ENCODE results near the gene HSPA6. TPM values are rescaled to one million over a fixed set of nuclear protein-coding genes. Genes with fewer than 3 reads are reported as not detected.
"Not testable (repeated sequence)": the region's sequence is repeated elsewhere in the genome, so short reads cannot be mapped to it uniquely, and the experiment has no call there.

HSPA6 gene
- total and polyA plus RNA-seq, 5 donors from 2014 or later, result not detected

DNA sequence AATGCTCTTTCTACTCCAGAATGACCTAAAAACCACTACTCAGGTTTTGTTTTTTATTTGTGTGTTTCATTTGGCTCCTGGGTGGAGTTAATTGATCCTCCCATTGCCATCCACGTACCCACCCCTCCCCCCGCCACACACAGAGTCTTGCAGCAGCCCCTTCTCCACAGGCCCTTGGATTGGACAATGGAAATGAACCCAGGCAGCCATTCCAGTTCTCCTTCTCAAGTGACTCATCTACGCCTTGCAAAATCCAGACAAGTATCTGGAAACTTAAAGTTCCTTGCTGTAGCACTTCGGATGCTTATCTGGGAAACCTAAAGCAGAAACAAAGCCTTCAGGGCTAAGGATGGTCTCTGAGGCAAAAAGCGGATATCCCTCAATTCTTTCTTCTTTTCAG, 26.6 kb downstream of the HSPA6 start:
- DNase-seq; H3K4me1 ChIP-seq (ENCODE audit: control insufficient read depth, insufficient read depth, low read length, poor library complexity, severe bottlenecking); ATAC-seq (ENCODE audit: low read depth in 2 of 2); H3K27ac Mint-ChIP-seq; H3K27me3 ChIP-seq (ENCODE audit: control insufficient read depth, insufficient read depth, low read length); H3K36me3 ChIP-seq (ENCODE audit: control insufficient read depth, insufficient read depth, low read length); H3K4me3 Mint-ChIP-seq; H3K4me3 ChIP-seq (ENCODE audit: low read depth, low read length); H3K9me3 Mint-ChIP-seq; H3K27ac ChIP-seq (ENCODE audit: insufficient read depth, low read length, poor library complexity, severe bottlenecking); H3K4me1 Mint-ChIP-seq; H3K9me3 ChIP-seq (ENCODE audit: control insufficient read depth in 2 of 2, low read length in 2 of 2); H3K27me3 Mint-ChIP-seq; H3K36me3 Mint-ChIP-seq: not testable (repeated sequence)

DNA sequence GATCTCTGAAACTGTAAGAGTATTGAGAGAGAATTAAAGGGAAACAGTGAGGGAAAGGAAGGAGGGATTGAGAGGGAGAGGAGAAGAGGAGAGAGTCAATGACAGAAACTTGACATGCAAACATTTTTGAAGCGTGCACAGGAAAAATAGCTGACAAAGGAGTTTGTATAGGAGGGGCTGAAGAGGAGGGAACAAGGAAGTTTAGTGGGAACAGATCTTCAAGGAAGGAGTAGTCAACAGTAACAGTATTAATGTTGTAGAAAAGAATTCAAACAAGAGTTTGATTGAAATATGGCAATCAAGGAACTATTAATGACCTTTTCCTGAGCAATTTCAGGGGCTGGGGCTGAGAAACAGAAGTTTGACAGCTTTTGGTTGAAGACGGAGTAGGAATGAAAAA, 29.3 kb downstream of the HSPA6 start:
- H3K27me3 Mint-ChIP-seq; H3K9me3 ChIP-seq (ENCODE audit: control insufficient read depth in 2 of 2, low read length in 2 of 2); H3K36me3 Mint-ChIP-seq; H3K36me3 ChIP-seq (ENCODE audit: control insufficient read depth, insufficient read depth, low read length); H3K4me1 ChIP-seq (ENCODE audit: control insufficient read depth, insufficient read depth, low read length, poor library complexity, severe bottlenecking); H3K27ac Mint-ChIP-seq; H3K4me3 ChIP-seq (ENCODE audit: low read depth, low read length); DNase-seq; H3K27me3 ChIP-seq (ENCODE audit: control insufficient read depth, insufficient read depth, low read length); ATAC-seq (ENCODE audit: low read depth in 2 of 2); H3K4me3 Mint-ChIP-seq; H3K9me3 Mint-ChIP-seq; H3K27ac ChIP-seq (ENCODE audit: insufficient read depth, low read length, poor library complexity, severe bottlenecking): not testable (repeated sequence)
- H3K4me1 Mint-ChIP-seq, result peaks cover 0 to 12% (median 5%) of the 10 kb centered on the region in 4 donors

DNA sequence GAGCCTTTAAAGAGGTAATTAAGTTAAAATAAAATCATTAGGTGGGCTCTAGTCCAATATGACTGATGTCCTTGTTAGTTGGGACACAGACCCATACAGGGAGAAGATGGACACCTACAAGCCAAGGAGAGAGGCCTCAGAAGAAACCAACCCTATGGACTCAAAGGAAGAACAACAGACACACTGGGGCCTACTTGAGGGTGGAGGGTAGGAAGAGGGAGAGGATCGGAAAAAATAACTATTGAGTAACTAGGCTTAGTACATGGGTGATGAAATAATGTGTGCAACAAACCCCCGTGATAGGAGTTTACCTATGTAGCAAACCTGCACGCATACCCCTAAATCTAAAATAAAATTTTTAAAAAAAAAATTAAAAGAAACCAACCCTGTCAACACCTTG, 30.0 kb downstream of the HSPA6 start:
- H3K36me3 ChIP-seq (ENCODE audit: control insufficient read depth, insufficient read depth, low read length); H3K27me3 Mint-ChIP-seq; H3K36me3 Mint-ChIP-seq; H3K9me3 ChIP-seq (ENCODE audit: control insufficient read depth in 2 of 2, low read length in 2 of 2); ATAC-seq (ENCODE audit: low read depth in 2 of 2); H3K27ac ChIP-seq (ENCODE audit: insufficient read depth, low read length, poor library complexity, severe bottlenecking); H3K4me3 ChIP-seq (ENCODE audit: low read depth, low read length); H3K4me1 ChIP-seq (ENCODE audit: control insufficient read depth, insufficient read depth, low read length, poor library complexity, severe bottlenecking); DNase-seq; H3K4me3 Mint-ChIP-seq; H3K9me3 Mint-ChIP-seq; H3K27me3 ChIP-seq (ENCODE audit: control insufficient read depth, insufficient read depth, low read length): not testable (repeated sequence)
- Mint-ChIP-seq H3K27ac (peak overlapping the region in 1 of 3 donors; percentile 20), H3K4me1 (peaks cover 0 to 12% (median 5%) of the 10 kb centered on the region in 4 donors)

DNA sequence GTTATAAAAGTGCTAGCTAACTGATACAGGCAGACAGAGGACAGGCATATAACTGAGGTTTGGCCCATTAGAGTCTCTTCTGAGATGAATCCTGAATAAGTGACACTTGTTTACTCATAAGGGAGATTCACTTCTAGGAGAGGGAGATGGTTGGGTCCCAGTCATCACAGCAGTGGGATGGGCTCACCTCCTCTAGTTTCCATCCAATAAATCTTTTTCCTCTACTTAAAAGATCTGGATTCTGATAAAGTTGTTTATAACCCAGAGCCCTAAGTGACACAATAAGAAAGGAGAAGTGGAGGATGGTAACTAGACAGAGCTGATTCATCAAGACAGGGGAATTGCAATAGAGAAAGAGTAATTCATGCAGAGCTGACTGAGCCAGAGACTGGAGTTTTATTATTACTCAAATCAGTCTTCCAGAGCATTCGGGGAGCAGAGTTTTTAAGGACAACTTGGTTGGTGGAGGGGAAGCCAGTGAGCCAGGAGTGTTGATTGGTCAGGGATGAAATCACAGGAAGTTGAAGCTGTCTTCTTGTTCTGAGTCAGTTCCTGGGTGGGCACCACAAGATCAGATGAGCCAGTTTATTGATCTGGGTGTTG, 30.6 kb downstream of the HSPA6 start:
- H3K9me3 ChIP-seq (ENCODE audit: control insufficient read depth in 2 of 2, low read length in 2 of 2); H3K4me3 ChIP-seq (ENCODE audit: low read depth, low read length); DNase-seq; H3K36me3 Mint-ChIP-seq; H3K4me1 ChIP-seq (ENCODE audit: control insufficient read depth, insufficient read depth, low read length, poor library complexity, severe bottlenecking); H3K27ac ChIP-seq (ENCODE audit: insufficient read depth, low read length, poor library complexity, severe bottlenecking); H3K27ac Mint-ChIP-seq; H3K36me3 ChIP-seq (ENCODE audit: control insufficient read depth, insufficient read depth, low read length); H3K9me3 Mint-ChIP-seq; H3K27me3 ChIP-seq (ENCODE audit: control insufficient read depth, insufficient read depth, low read length); H3K27me3 Mint-ChIP-seq: not testable (repeated sequence)
- H3K4me1 Mint-ChIP-seq, result peaks cover 0 to 12% (median 5%) of the 10 kb centered on the region in 4 donors
- H3K4me3 Mint-ChIP-seq, result peak overlapping the region in 1 of 4 donors; percentile 1
- ATAC-seq (ENCODE audit: low read depth in 2 of 2), result peak in 1 of 2 donors; percentile 34

DNA sequence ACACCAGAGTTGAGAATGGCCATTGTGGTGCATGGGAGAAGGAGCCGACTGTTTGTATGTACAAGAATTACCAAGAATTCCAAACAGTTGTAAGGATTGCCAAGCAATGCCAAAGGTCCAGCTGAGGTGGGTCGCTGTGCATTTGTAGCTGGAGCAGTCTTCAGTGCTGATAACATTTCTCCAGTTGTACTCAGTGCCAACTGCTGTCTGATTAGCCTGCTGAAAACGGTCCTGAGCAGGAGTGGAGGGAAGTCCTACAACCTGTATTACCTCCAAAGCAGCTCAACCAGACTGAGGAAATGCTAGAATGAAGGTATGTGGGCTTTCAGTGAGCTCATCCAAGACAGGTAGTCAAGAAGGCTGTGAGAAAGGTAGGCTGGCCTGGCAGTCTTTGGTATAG, 31.8 kb downstream of the HSPA6 start:
- DNase-seq; H3K27ac ChIP-seq (ENCODE audit: insufficient read depth, low read length, poor library complexity, severe bottlenecking); H3K9me3 ChIP-seq (ENCODE audit: control insufficient read depth in 2 of 2, low read length in 2 of 2); H3K27me3 ChIP-seq (ENCODE audit: control insufficient read depth, insufficient read depth, low read length); H3K27me3 Mint-ChIP-seq; H3K4me1 ChIP-seq (ENCODE audit: control insufficient read depth, insufficient read depth, low read length, poor library complexity, severe bottlenecking); ATAC-seq (ENCODE audit: low read depth in 2 of 2); H3K9me3 Mint-ChIP-seq; H3K36me3 Mint-ChIP-seq; H3K4me3 ChIP-seq (ENCODE audit: low read depth, low read length); H3K36me3 ChIP-seq (ENCODE audit: control insufficient read depth, insufficient read depth, low read length); H3K4me3 Mint-ChIP-seq: not testable (repeated sequence)
- H3K27ac Mint-ChIP-seq, result peak overlapping the region in 1 of 3 donors; percentile 15
- peaks cover 0 to 15% (median 7%) of the 10 kb centered on the region in 4 donors for H3K4me1 Mint-ChIP-seq

DNA sequence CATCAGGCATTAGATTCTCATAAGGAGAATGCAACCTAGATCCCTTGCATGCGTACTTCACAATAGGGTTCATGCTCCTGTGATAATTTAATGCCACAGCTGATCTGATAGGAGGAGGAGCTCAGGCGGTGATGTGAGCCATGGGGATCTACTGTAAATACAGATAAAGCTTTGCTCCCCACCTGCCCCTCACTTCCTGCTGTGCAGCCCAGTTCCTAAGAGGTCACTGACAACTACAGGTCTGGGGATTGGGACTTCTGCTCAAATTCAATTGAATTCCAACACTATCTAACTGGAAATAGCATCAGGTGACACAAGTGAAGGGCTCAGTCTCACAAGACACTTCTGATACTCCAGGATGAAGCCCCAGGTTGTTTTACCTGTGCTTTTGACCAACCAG, 32.6 kb downstream of the HSPA6 start:
- not testable (repeated sequence) for H3K4me1 ChIP-seq (ENCODE audit: control insufficient read depth, insufficient read depth, low read length, poor library complexity, severe bottlenecking); H3K36me3 Mint-ChIP-seq; H3K4me3 ChIP-seq (ENCODE audit: low read depth, low read length); H3K36me3 ChIP-seq (ENCODE audit: control insufficient read depth, insufficient read depth, low read length); H3K27ac ChIP-seq (ENCODE audit: insufficient read depth, low read length, poor library complexity, severe bottlenecking); H3K27me3 Mint-ChIP-seq; H3K27ac Mint-ChIP-seq; DNase-seq; H3K9me3 Mint-ChIP-seq; H3K27me3 ChIP-seq (ENCODE audit: control insufficient read depth, insufficient read depth, low read length); H3K9me3 ChIP-seq (ENCODE audit: control insufficient read depth in 2 of 2, low read length in 2 of 2); H3K4me3 Mint-ChIP-seq; ATAC-seq (ENCODE audit: low read depth in 2 of 2)
- H3K4me1 Mint-ChIP-seq, result peaks cover 0 to 18% (median 9%) of the 10 kb centered on the region in 4 donors

DNA sequence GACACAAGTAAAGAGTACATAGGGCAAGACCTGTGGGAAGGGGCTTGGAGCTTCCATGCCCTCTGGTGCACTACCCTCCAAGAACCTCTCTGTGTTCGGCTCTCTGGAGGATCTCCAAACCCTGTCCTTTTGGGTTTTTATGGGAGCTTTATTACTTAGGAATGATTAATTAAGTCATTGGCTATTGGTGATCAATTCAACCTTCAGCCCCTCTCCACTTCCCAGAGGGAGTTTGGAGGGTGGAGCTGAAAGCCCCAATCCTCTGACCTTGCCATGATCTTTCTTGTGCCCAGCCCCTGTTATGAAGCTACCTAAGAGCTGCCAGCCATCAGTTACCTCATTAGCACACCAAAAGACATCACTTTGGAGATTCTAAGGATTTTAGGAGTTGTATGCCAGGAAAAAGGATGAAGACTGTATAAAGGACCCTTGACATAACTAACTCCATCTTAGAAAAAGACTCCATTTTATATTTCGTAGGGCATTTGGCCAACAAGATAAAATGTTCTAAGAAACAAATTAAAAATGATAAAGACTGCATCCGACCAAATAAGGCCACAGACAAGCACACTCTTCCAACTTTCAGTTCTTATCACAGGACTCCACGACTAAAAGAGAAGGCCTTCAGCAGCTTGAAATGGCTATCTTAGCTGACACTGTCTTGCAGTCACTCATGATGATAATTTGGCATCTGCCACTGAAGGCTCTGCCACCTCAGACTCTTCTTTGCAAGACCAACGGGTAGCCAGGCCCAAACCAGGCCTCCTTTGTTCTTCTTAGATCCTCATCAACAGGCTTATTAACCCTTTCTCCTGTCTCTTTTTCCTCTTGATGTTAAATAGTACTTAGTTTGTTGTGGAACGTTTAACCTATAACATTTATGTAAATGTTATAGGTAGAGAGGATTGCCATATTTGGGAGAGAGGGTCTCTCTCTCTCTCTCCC, 33.4 kb downstream of the HSPA6 start:
- not testable (repeated sequence) for H3K4me3 Mint-ChIP-seq; H3K9me3 ChIP-seq (ENCODE audit: control insufficient read depth in 2 of 2, low read length in 2 of 2); H3K4me3 ChIP-seq (ENCODE audit: low read depth, low read length); H3K36me3 ChIP-seq (ENCODE audit: control insufficient read depth, insufficient read depth, low read length); H3K36me3 Mint-ChIP-seq; H3K27ac Mint-ChIP-seq; DNase-seq; H3K27ac ChIP-seq (ENCODE audit: insufficient read depth, low read length, poor library complexity, severe bottlenecking); H3K27me3 ChIP-seq (ENCODE audit: control insufficient read depth, insufficient read depth, low read length); ATAC-seq (ENCODE audit: low read depth in 2 of 2); H3K27me3 Mint-ChIP-seq; H3K9me3 Mint-ChIP-seq; H3K4me1 ChIP-seq (ENCODE audit: control insufficient read depth, insufficient read depth, low read length, poor library complexity, severe bottlenecking)
- H3K4me1 Mint-ChIP-seq, result peaks cover 0 to 18% (median 10%) of the 10 kb centered on the region in 4 donors

Measured in CD4-positive, CD25-positive, alpha-beta regulatory T cell (primary cell).